Measurements from ENCODE around the gene ALG9. TPM values are rescaled to one million over a fixed set of nuclear protein-coding genes. Genes with fewer than 3 reads are reported as not detected.

The ALG9 gene
- total RNA-seq, 1 donor from 2014 or later, result 35.2 TPM

DNA sequence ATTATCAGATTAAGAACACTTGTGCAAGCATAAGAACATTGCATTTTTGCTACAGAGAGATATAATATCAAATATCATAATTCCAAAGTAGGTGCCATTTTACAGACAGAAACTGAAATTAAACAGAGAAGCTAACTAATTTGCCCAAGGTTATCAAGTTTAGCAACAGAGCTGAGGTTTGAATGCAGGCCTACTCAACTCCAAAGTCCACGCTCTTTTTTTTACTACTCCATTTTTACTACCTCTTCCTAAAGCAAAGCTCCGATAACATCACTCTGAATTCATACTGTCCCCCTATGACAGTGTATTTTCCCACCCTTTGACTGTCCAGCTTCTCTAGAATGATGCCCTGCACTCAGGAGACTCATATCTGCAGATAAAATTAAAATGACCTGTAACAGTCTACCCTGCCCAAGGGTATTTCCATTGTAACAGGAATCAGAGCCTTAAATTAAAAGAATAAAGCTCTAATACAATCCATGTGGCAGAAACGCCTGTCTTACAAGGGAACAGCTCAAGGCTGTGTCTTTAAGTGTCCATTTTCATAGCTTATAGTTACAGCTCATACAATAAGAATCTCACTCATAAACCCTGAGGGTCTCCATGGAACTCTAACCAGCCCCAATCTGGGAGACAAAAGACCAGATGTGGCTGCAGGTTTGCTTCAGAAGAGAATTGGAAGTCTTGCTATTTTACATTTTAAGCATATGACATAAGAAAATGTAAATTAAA lies 36.8 kb downstream of the ALG9 start:
- DNase-seq, result no peak

GRCh38 chr11:111833524-111833923 lies 37.9 kb downstream of the ALG9 start:
- peak; percentile 68 for DNase-seq

DNA sequence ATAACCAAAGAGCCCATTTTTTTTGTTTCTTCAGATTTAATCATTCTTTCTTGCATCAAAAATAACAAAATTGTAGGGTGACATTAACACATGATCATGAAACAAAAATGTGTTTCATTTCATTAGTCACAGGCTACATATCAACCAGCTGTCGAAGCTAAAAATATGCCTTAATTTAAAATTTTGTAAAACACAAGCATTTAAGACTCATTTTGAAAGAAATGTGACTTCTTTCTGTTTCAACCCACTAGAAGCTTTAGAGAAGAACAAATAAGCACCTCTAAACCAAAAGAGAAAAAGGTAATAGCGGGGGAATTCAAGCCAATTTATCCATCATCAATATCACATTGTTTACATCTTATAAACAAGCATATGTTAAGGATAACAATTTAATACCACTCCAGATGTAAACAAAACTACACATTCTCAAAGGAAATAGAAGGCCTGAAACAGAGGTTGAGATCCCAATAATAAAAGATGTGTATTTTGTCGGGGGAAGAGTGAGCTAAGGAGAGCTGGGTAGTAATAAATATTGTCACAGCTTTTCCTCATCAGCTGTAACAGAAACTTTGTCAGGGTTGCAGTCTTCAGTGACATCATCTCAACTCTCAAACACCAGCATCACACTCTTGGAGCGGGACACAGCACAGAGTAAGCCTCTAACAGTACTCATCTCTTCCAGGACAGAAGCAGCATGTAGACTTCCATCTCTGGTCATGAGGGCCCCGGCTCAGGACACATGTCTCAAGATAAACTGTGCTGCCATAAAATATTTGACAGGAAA lies 42.0 kb downstream of the ALG9 start:
- DNase-seq, result no peak

- no peak for DNase-seq
These were observed 44.9 kb downstream of the ALG9 start for GRCh38 chr11:111826322-111826950.

DNA sequence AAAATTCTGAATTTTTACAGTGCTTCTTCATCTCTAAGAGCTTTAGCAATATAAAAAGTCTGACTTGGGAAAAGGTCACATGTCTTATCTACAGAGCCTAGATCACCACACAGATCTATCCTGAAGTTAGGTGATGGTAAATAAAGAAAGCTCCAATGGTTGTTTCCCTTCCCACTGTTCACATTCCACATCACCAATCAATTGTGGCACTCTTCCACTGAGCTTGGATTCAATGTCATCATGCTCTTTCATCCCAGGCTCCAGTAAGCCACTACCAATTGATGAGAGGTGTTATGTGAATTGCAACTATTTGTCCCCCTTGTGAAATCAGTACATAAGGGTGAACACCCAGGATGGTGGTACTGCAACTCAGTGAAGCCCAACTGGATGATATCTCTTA lies 47.8 kb downstream of the ALG9 start:
- no peak for DNase-seq

DNA sequence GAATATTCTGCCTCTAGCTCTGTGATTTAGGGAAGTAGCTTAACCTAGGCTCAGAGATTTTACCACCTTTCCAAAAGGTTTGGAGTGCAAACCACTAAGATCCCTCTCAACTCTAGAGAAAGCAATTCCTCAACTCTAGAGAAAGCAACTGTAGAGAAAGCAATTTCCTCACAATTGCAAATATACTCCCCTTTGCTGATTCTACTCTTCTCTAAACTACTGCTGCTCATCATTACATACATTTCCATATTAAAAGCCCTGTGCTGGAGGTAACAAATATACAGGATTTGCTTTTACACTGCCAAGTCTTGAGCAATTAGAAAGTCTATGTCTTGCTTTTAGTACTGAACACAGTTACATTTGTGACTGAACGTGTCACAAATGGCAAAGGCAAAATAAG lies 48.2 kb downstream of the ALG9 start:
- no peak for DNase-seq

DNA sequence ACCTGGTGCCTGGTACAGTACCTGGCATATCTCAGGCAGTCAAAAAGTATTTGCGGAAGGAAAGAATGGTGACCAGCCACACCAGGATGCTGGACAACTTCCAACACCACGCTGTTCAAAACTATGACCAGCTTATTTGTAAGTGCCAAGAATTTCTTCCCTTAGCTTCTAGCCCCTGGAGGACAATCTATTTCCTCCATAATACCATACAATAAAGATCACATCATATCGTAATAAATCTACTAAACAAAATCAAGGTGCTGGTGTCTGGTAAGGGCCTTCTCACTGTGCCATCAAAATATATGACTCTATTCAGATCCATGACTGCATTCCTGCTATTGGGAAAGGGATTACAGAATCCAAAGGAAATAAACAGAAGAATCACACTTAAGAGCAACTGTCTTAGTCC lies 51.5 kb downstream of the ALG9 start:
- DNase-seq, result no peak

DNA sequence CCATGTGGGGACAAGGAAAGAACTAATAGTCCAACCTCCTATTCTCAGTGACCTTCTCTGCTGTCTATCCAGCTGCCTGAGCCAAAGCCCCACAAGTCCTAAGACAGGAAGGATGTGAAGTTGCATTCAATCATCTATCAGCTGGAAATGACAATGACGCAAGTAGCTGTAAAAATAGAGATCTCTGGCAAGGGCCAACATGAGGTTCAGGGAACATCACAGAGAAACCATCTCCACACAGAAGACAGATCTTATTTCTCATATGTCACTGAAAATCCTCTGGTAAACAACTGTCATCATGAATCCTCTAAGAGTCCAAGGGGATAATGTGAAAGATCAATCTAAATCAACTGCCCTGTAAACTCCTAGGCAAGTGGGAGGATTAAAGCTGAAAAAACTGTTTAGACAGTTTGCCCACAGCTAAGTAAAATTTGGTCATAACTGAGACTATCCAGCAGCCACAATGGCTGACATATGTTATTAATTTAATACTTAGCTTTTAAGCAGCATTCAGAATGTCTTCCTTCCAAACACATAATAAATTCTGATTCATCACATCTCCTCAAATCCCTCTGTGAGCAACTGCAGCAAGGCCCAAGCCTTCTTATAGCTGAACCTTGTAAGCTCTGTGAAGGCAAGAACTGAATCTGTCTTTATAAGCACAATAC lies 52.1 kb downstream of the ALG9 start:
- no peak for DNase-seq

DNA sequence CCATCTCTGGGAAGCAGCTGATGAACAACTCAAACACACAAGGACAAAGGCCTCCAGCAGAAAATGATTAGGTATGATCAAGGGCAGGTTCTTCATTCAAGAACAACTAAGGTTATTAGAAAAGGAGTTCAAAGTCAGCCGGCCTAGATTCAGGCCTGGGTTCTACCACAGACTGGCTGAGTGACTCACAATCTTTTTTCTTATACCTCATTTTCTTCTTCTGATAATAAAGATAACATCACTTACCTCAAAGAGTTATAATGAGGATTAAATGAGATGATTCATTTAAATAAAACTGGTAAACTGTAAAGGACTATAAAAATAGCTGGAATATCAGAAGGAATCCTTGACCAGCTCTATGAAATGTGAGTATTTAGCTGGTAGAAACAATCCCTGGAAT lies 55.9 kb downstream of the ALG9 start:
- DNase-seq, result no peak

- peak; percentile 32 for DNase-seq
These were observed 56.6 kb downstream of the ALG9 start for GRCh38 chr11:111814557-111815320.

DNA sequence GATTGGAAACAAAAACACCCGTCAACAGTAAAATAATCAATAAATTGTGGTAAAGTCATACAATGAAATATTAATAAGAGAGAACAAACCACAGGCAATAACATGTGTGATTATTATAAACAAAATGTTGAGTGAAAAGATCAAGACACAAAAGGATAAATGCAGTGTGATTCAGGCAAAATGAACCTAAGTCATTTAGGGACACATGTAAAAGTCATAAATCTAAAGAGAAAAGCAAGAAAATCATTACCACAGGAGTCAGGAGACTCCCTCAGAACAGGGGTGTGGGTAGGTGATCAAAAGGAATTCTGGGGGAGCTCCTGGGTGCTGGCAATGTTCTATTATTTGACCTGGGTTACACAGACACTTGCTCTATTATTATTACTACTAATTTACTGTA lies 57.3 kb downstream of the ALG9 start:
- DNase-seq, result no peak

DNA sequence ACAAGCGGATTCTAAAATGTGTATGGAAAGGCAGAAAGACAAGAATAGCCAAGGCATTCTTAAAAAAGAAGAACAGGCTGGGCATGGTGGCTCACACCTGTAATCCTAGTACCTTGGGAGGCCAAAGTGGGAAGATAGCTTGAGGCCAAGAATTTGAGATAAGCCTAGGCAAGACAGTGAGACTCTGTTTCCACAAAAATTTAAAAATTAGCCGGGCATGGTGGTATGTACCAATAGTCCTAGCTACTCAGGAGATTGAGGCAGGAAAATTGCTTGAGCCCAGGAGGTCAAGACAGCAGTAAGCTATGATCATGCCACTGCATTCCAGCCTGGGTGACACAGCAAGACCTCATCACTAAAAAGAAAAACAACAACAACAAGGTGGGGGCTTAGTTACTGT lies 59.2 kb downstream of the ALG9 start:
- DNase-seq, result no peak

GRCh38 chr11:111811445-111811844 lies 59.9 kb downstream of the ALG9 start:
- DNase-seq, result no peak

GRCh38 chr11:111808834-111809233 lies 62.5 kb downstream of the ALG9 start:
- DNase-seq, result no peak

- DNase-seq, result no peak
These were observed 63.3 kb downstream of the ALG9 start for GRCh38 chr11:111808063-111808588.

DNA sequence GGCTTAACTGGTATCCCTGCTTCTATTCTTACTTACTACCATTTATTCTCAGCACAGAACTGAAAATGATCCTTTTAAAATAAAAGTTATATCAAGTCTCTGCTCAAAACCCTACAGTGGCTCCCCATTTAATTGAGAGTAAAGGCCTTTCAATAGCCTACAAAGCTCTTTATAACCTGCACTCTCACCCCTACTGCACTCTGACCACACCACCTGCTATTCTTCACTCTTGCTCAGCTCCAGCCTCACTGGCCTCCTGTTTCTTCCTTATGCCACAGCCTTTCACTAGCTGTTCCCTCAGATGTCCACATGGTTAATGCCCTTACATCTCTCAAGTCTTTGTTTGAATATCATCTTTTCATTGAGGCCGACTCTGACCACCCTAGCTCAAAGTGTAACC lies 64.3 kb downstream of the ALG9 start:
- DNase-seq, result no peak

DNA sequence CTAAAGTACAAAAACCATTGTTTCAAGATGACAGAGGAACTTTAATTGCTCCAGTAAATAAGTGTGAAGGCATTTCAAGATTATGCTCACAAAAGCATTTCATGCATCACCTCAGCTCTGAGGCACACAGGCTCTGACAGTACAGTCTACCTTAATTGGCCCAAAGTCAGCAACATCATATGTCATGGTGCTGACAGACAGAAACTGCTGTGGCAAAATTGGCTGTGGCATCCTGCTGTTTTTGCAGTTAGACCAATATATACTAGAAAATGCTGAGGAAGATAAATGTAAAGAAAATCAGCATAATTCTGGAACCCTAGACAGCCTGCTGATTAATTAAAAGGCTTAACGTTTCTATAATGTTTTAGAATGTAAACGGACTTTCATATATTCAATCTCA lies 70.2 kb downstream of the ALG9 start:
- no peak for DNase-seq

GRCh38 chr11:111798279-111798678 lies 73.1 kb downstream of the ALG9 start:
- no peak for DNase-seq

DNA sequence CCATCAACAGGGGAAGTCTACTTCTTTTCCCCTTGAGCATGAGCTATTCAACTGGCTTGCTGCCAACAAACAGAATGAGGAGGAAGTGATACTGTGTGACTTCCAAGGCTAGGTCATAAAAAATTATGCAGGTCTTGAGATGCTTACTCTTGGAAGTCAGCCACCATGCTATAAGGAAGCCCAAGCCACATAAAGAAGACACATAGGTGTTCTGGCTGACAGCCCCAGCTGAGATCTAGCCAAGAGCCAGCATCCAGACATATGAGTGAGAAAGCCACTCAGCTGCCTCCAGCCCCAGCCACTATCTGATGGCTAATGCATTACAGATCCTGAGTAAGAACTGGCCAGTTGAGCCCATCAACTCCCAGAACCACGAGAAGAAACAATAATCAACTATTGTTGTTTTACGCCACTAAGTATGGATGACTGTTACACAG lies 74.2 kb downstream of the ALG9 start:
- peak; percentile 38 for DNase-seq

DNA sequence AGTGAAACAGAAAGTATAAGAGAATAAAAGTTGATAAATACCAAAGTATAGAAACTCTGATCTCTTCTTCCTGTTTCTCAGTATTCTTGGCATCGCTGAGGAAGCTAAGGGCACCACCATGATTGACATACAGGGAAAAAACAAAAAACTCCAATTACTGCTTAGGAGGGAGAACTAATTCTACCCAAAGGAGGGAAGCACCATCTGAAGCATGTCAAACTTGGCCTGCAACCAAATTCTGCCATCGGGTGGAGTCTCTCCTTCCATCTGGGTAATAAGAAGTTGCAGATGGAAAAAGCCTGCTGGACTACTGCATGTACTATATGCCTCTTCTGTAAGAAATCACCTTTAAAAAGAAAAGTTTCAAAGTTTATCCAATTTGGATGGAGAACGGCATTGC lies 74.7 kb downstream of the ALG9 start:
- DNase-seq, result peak; percentile 47

GRCh38 chr11:111795334-111795985 lies 75.9 kb downstream of the ALG9 start:
- DNase-seq, result no peak

Data from tongue (tissue), 2 donors.